H9 (cell line): Measurements from ENCODE around the gene RELB. TPM values are rescaled to one million over a fixed set of nuclear protein-coding genes. Genes with fewer than 3 reads are reported as not detected.
A peak's percentile ranks its signal among the peaks of the same experiment; 100 is the strongest.

Experiments
- DNase-seq: peaks from one replicate; pipeline ENCODE4 v3.0.0-alpha.2; 2017
- H2AFZ ChIP-seq: one replicate; pipeline ENCODE4 v1.6.1; 2013; ENCODE audit warnings: mild to moderate bottlenecking, low read length, control low read depth, moderate library complexity
- H2AK5ac ChIP-seq: 2 replicates; pipeline ENCODE4 v1.6.1; 2013; ENCODE audit warnings: low read length, control low read depth, mixed read lengths; ENCODE audit not compliant: insufficient read length
- H2BK120ac ChIP-seq: one replicate; pipeline ENCODE4 v1.6.1; 2013; ENCODE audit warnings: low read depth, mild to moderate bottlenecking, low read length, control low read depth, inconsistent platforms; ENCODE audit not compliant: poor library complexity, severe bottlenecking
- H2BK12ac ChIP-seq: 2 replicates; pipeline ENCODE4 v1.6.1; 2013; ENCODE audit warnings: low read length, control low read depth, mixed read lengths, low read depth; ENCODE audit not compliant: insufficient read length
- H2BK15ac ChIP-seq: 2 replicates; pipeline ENCODE4 v1.6.1; 2013; ENCODE audit warnings: low read depth, low read length, control low read depth
- H2BK20ac ChIP-seq: one replicate; pipeline ENCODE4 v1.6.1; 2013; ENCODE audit warnings: low read depth, mild to moderate bottlenecking, low read length, control low read depth, inconsistent platforms; ENCODE audit not compliant: poor library complexity, severe bottlenecking
- H2BK5ac ChIP-seq: 2 replicates; pipeline ENCODE4 v1.6.1; 2013; ENCODE audit warnings: low read length, control low read depth, mixed read lengths; ENCODE audit not compliant: insufficient read length
- H3K14ac ChIP-seq: 2 replicates; pipeline ENCODE4 v1.6.1; 2013; ENCODE audit warnings: low read length, control low read depth; ENCODE audit not compliant: insufficient read depth
- H3K18ac ChIP-seq: 2 replicates; pipeline ENCODE4 v1.6.1; 2013; ENCODE audit warnings: low read depth, mild to moderate bottlenecking, mixed read lengths, low read length, control low read depth; ENCODE audit not compliant: insufficient read length
- H3K23ac ChIP-seq: 2 replicates; pipeline ENCODE4 v1.6.1; 2013; ENCODE audit warnings: low read length, control low read depth, mixed read lengths, low read depth; ENCODE audit not compliant: insufficient read length
- H3K23me2 ChIP-seq: 2 replicates; pipeline ENCODE4 v1.6.1; 2013; ENCODE audit warnings: low read depth, mild to moderate bottlenecking, mixed read lengths, low read length, control low read depth; ENCODE audit not compliant: insufficient read length, poor library complexity, severe bottlenecking
- H3K27ac ChIP-seq: 2 replicates; pipeline ENCODE4 v1.5.1; 2013; ENCODE audit warnings: low read length, control low read depth, mixed read lengths, low read depth; ENCODE audit not compliant: insufficient read length
- H3K27me3 ChIP-seq: 2 replicates; pipeline ENCODE4 v1.6.1; 2013; ENCODE audit warnings: low read length, control low read depth, inconsistent platforms; ENCODE audit not compliant: insufficient read depth
- H3K4ac ChIP-seq: 2 replicates; pipeline ENCODE4 v1.6.1; 2013; ENCODE audit warnings: low read depth, mild to moderate bottlenecking, control low read depth, inconsistent platforms, low read length, moderate library complexity
- H3K4me1 ChIP-seq: 2 replicates; pipeline ENCODE4 v1.6.1; 2013; ENCODE audit warnings: low read length, control low read depth, inconsistent platforms; ENCODE audit not compliant: insufficient read depth
- H3K4me2 ChIP-seq: 2 replicates; pipeline ENCODE4 v1.6.1; 2013; ENCODE audit warnings: low read length, control low read depth, mixed read lengths; ENCODE audit not compliant: insufficient read length, insufficient read depth
- H3K56ac ChIP-seq: 2 replicates; pipeline ENCODE4 v1.6.1; 2013; ENCODE audit warnings: low read depth, mild to moderate bottlenecking, mixed read lengths, low read length, control low read depth; ENCODE audit not compliant: insufficient read length
- H3K79me1 ChIP-seq: 2 replicates; pipeline ENCODE4 v1.6.1; 2013; ENCODE audit warnings: low read depth, mild to moderate bottlenecking, moderate library complexity, low read length, control low read depth, inconsistent platforms; ENCODE audit not compliant: insufficient read depth, poor library complexity, severe bottlenecking
- H3K79me2 ChIP-seq: 2 replicates; pipeline ENCODE4 v1.6.1; 2013; ENCODE audit warnings: low read length, control low read depth, inconsistent platforms; ENCODE audit not compliant: insufficient read depth
- H3K9ac ChIP-seq: 2 replicates; pipeline ENCODE4 v1.6.1; 2013; ENCODE audit warnings: low read length, control low read depth, mixed read lengths; ENCODE audit not compliant: insufficient read length; ENCODE audit errors: extremely low read depth
- H3K9me3 ChIP-seq: one replicate; pipeline ENCODE4 v1.6.1; 2013; ENCODE audit warnings: low read depth, low read length, inconsistent platforms; ENCODE audit not compliant: control insufficient read depth
- H3T11ph ChIP-seq: one replicate; pipeline ENCODE4 v1.6.1; 2013; ENCODE audit warnings: mild to moderate bottlenecking, low read length, control low read depth, inconsistent platforms
- H4K20me1 ChIP-seq: one replicate; pipeline ENCODE4 v1.6.1; 2013; ENCODE audit not compliant: control insufficient read depth, insufficient read length, insufficient read depth
- H4K5ac ChIP-seq: 2 replicates; pipeline ENCODE4 v1.6.1; 2013; ENCODE audit warnings: low read depth, mild to moderate bottlenecking, mixed read lengths, low read length, control low read depth; ENCODE audit not compliant: insufficient read length
- H4K8ac ChIP-seq: replicated peaks from 2 replicates; pipeline ENCODE4 v1.6.1; 2013; ENCODE audit warnings: low read length, control low read depth, mixed read lengths, low read depth; ENCODE audit not compliant: insufficient read length
- H4K91ac ChIP-seq: 2 replicates; pipeline ENCODE4 v1.6.1; 2013; ENCODE audit warnings: low read depth, mild to moderate bottlenecking, moderate library complexity, mixed read lengths, low read length, control low read depth; ENCODE audit not compliant: insufficient read length
- H3K27ac Mint-ChIP-seq, 3 experiments: 2 replicates in 2 of 3; 3 replicates in 1 of 3; pipeline ENCODE4 v1.8.0; 2020 to 2021; ENCODE audit warnings: mixed read lengths in 3 of 3, mild to moderate bottlenecking in 1 of 3, moderate library complexity in 1 of 3
- H3K27me3 Mint-ChIP-seq: 2 replicates; pipeline ENCODE4 v1.8.0; 2021; ENCODE audit warnings: low read depth, mild to moderate bottlenecking, moderate library complexity, mixed read lengths
- H3K36me3 Mint-ChIP-seq, 3 experiments: 2 replicates in 2 of 3; 3 replicates in 1 of 3; pipeline ENCODE4 v1.8.0; 2020 to 2021; ENCODE audit warnings: low read depth in 3 of 3, mixed read lengths in 3 of 3; ENCODE audit not compliant: insufficient read depth in 1 of 3
- H3K4me1 Mint-ChIP-seq, 2 experiments: 2 replicates each; pipeline ENCODE4 v1.8.0; 2020; ENCODE audit warnings: mixed read lengths in 2 of 2
- H3K4me3 Mint-ChIP-seq, 2 experiments: 2 replicates in 1 of 2; 3 replicates in 1 of 2; pipeline ENCODE4 v1.8.0; 2020 to 2021; ENCODE audit warnings: mild to moderate bottlenecking in 2 of 2, mixed read lengths in 2 of 2, moderate library complexity in 1 of 2
- H3K9me3 Mint-ChIP-seq, 2 experiments: 2 replicates in 1 of 2; 3 replicates in 1 of 2; pipeline ENCODE4 v1.8.0; 2020; ENCODE audit warnings: mild to moderate bottlenecking in 2 of 2, mixed read lengths in 2 of 2, moderate library complexity in 1 of 2
- CTCF ChIP-seq: fragments of 200-600 bp; sonication (generic); conservative IDR thresholded peaks from 3 replicates; pipeline ENCODE4 v1.8.0; 2021; ENCODE audit warnings: antibody characterized with exemption, mild to moderate bottlenecking
- WGBS: extraction: QIAGEN DNeasy Blood & Tissue Kit; methylation state at CpG from one replicate; pipeline ENCODE4 v1.1.7; 2013; ENCODE audit warnings: missing lambda C conversion rate, low lambda C conversion rate, mixed read lengths; ENCODE audit not compliant: insufficient read length; ENCODE audit errors: extremely low coverage; 5-methylcytosine and 5-hydroxymethylcytosine counted together
- total RNA-seq: library from RNA; stranded (reverse); gene quantifications from 2 replicates; pipeline ENCODE4 v1.2.1, GENCODE V29; 2021

Gene RELB
- total RNA-seq, 1 experiment from 2014 or later = 13.7 TPM

- Histone ChIP-seq H3K4ac (no peak within 1 kb of the TSS), H3K4me1 (peaks cover 10% of the 10 kb centered on the region; the same call in 1 of the 2 replicates), H3K23ac (no peak within 1 kb of the TSS), H3K79me1 (no peaks in the 10 kb centered on the region), H3K27me3 (no peaks in the 10 kb centered on the region), H3K18ac (no peak within 1 kb of the TSS), H4K20me1 (no peaks in the 10 kb centered on the region), H4K5ac (no peak within 1 kb of the TSS), H2BK120ac (no peak within 1 kb of the TSS), H3K27ac (no peak within 1 kb of the TSS), H2BK5ac (no peak within 1 kb of the TSS), H4K8ac (no peak within 1 kb of the TSS), H4K91ac (no peak within 1 kb of the TSS), H2BK20ac (no peak within 1 kb of the TSS), H3K14ac (no peak within 1 kb of the TSS), H3K4me2 (peak within 1 kb of the TSS; percentile 79), H2AFZ (no peak within 1 kb of the TSS), H2BK15ac (no peak within 1 kb of the TSS), H2AK5ac (no peak within 1 kb of the TSS), H3K9ac (peak within 1 kb of the TSS; percentile 53), H2BK12ac (no peak within 1 kb of the TSS), H3K23me2 (peaks cover 20% of the 10 kb centered on the region), H3T11ph (no peak within 1 kb of the TSS), H3K9me3 (no peaks in the 10 kb centered on the region), H3K79me2 (peaks cover 5% of the 10 kb centered on the region; the same call in 1 of the 2 replicates), H3K56ac (no peak within 1 kb of the TSS)
- TF ChIP-seq CTCF = no peak
- WGBS = no CpG with 5 or more reads among the region's 81 CpGs
- H3K9me3 Mint-ChIP-seq = no peaks in the 10 kb centered on the region; a peak in 1 of 5 replicates
- peak within 1 kb of the TSS; percentile 82 to 92 for H3K4me3 Mint-ChIP-seq
- H3K27ac Mint-ChIP-seq = peak within 1 kb of the TSS; percentile 95 to 97 (median 97)
- peak; percentile 91 for DNase-seq
- H3K4me1 Mint-ChIP-seq = peaks cover 33 to 42% of the 10 kb centered on the region in 2 experiments
- H3K36me3 Mint-ChIP-seq = peaks cover 7 to 27% (median 23%) of the 10 kb centered on the region in 3 experiments; a peak in 6 of 7 replicates
- H3K27me3 Mint-ChIP-seq = no peaks in the 10 kb centered on the region
These were observed 75.0 kb downstream of the RELB start, which contains the start of gene ZNF296 for GRCh38 chr19:45076029-45076850. ZNF296 (minus strand) TSS chr19:45076478; CDS start chr19:45076373, 105 bp downstream.
